Lung (tissue), 16 donors: ENCODE results near the gene SLA2. TPM values are rescaled to one million over a fixed set of nuclear protein-coding genes. Genes with fewer than 3 reads are reported as not detected.
"Not testable (repeated sequence)": the region's sequence is repeated elsewhere in the genome, so short reads cannot be mapped to it uniquely, and the experiment has no call there.

Experiments used
- ATAC-seq: fragments of 200-7000 bp; cut with Tn5 transposase; one replicate; pipeline ENCODE4 v1.9.1; 2020; ENCODE audit warnings: moderate number of reproducible peaks; ENCODE audit not compliant: insufficient read depth, low FRiP score
- DNase-seq, 3 donors: peaks; one replicate each; pipeline ENCODE4 v3.0.0-alpha.2; 2013 to 2017
- H3K27ac ChIP-seq, 2 donors: one replicate each; pipeline ENCODE4 v1.5.1; 2013; ENCODE audit warnings: mild to moderate bottlenecking in 2 of 2, moderate library complexity in 2 of 2, control low read depth in 1 of 2, inconsistent platforms in 1 of 2, low read depth in 1 of 2, low read length in 1 of 2
- H3K27me3 ChIP-seq, 3 donors: one replicate each; pipeline ENCODE4 v1.5.1; 2013; ENCODE audit warnings: low read length in 2 of 3; ENCODE audit not compliant: control insufficient read depth in 3 of 3, insufficient read depth in 3 of 3
- H3K36me3 ChIP-seq, 4 donors: one replicate each; pipeline ENCODE4 v1.5.1; 2013; ENCODE audit warnings: low read length in 4 of 4, mild to moderate bottlenecking in 1 of 4, moderate library complexity in 1 of 4; ENCODE audit not compliant: control insufficient read depth in 4 of 4, insufficient read depth in 4 of 4
- H3K4me1 ChIP-seq, 5 donors: one replicate each; pipeline ENCODE4 v1.5.1; 2013; ENCODE audit warnings: low read length in 5 of 5, mild to moderate bottlenecking in 2 of 5, moderate library complexity in 1 of 5; ENCODE audit not compliant: control insufficient read depth in 5 of 5, insufficient read depth in 5 of 5
- H3K4me3 ChIP-seq: one replicate; pipeline ENCODE4 v1.5.1; 2013; ENCODE audit warnings: mild to moderate bottlenecking, control low read depth, moderate library complexity
- H3K9ac ChIP-seq, 2 donors: one replicate each; pipeline ENCODE4 v1.5.1; 2013; ENCODE audit warnings: low read length in 2 of 2, control low read depth in 1 of 2; ENCODE audit not compliant: insufficient read depth in 1 of 2
- H3K9me3 ChIP-seq, 4 donors: one replicate each; pipeline ENCODE4 v1.5.1; 2013; ENCODE audit warnings: low read length in 3 of 4, mild to moderate bottlenecking in 1 of 4, moderate library complexity in 1 of 4; ENCODE audit not compliant: control insufficient read depth in 4 of 4, insufficient read depth in 3 of 4
- WGBS, 2 donors: extraction: QIAGEN DNeasy Blood & Tissue Kit; methylation state at CpG; one replicate each; pipeline ENCODE4 v1.1.7; 2013; 5-methylcytosine and 5-hydroxymethylcytosine counted together
- long read RNA-seq, 5 donors: transcript quantifications; one replicate each; lab custom pipeline, GENCODE V29; 2026
- polyA plus RNA-seq, 2 donors: library from polyadenylated mRNA; stranded (reverse); fragments of 200-250 nt; gene quantifications; one replicate each; pipeline ENCODE4 v1.2.1, GENCODE V29; 2013
- total RNA-seq, 2 donors: library from RNA; depleted of rRNA in 1 of 2; stranded (reverse); fragments of >200 nt in 1 of 2; gene quantifications; one replicate each; pipeline ENCODE4 v1.2.1, GENCODE V29; 2014 to 2021
- TF ChIP-seq, protein P1 (sequence below): IDR thresholded peaks from 2 replicates; pipeline ENCODE4 v1.5.1; 2012; ENCODE audit warnings: mild to moderate bottlenecking; ENCODE audit errors: control extremely low read depth, extremely low read depth
- donor health status: control.
- donor health status: control.
- donor health status: Bipolar disorder and iron deficiency.
- donor health status: healthy.
- donor health status: DM: yes; HTN: yes; CAD: no.

SLA2 gene, protein sequence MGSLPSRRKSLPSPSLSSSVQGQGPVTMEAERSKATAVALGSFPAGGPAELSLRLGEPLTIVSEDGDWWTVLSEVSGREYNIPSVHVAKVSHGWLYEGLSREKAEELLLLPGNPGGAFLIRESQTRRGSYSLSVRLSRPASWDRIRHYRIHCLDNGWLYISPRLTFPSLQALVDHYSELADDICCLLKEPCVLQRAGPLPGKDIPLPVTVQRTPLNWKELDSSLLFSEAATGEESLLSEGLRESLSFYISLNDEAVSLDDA
- total RNA-seq: 1 to 10 TPM; 1.6 to 1.8 TPM
- polyA plus RNA-seq: 1 to 10 TPM in 1 of 2 donors, under 1 TPM in 1; 0.87 to 1.6 TPM
- long read RNA-seq, donor 1: 0 reads
- long read RNA-seq, donor 2: 0 reads
- long read RNA-seq, donor 3: 0 reads
- long read RNA-seq, donor 4: 0 reads
- long read RNA-seq, donor 5: 0 reads

DNA sequence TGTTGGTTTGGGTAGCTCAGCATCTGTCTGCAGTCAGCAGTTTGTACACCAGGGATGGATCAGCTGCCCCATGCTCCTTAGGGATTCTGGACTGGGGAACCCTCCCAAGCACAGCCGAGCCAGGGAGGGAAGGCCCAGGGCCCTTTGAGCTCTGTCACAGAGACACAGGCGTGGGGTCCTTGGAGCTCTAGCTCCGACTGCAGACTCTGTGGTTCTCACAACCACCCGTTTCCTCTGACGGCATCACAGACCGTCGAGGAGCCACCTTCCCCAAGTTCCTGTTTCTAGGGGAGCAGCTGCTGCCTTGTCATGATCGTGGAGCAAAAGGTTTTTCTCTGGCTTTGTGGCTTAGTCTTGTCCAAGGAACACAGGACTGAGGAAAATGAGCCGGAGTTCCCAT is at the start of gene SLA2:
TSS of gene SLA2 (minus strand) at position 199 of the 400 bp plus-strand sequence. CDS start 4,861 bp downstream, outside the sequence.
- Histone ChIP-seq H3K36me3 (no peaks in the 10 kb centered on the region), H3K4me1 (no peaks in the 10 kb centered on the region), H3K9ac (no peak within 1 kb of the TSS), H3K9me3 (no peaks in the 10 kb centered on the region), H3K4me3 (no peak within 1 kb of the TSS), H3K27me3 (no peaks in the 10 kb centered on the region), H3K27ac (no peak within 1 kb of the TSS)
- peak in 1 of 3 donors; percentile 14 for DNase-seq
- TF ChIP-seq, protein P1, sequence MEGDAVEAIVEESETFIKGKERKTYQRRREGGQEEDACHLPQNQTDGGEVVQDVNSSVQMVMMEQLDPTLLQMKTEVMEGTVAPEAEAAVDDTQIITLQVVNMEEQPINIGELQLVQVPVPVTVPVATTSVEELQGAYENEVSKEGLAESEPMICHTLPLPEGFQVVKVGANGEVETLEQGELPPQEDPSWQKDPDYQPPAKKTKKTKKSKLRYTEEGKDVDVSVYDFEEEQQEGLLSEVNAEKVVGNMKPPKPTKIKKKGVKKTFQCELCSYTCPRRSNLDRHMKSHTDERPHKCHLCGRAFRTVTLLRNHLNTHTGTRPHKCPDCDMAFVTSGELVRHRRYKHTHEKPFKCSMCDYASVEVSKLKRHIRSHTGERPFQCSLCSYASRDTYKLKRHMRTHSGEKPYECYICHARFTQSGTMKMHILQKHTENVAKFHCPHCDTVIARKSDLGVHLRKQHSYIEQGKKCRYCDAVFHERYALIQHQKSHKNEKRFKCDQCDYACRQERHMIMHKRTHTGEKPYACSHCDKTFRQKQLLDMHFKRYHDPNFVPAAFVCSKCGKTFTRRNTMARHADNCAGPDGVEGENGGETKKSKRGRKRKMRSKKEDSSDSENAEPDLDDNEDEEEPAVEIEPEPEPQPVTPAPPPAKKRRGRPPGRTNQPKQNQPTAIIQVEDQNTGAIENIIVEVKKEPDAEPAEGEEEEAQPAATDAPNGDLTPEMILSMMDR: no peak
- WGBS, 2 donors: 20 to 38% methylated on average over 9 of the region's 9 CpGs
- ATAC-seq: no peak

DNA sequence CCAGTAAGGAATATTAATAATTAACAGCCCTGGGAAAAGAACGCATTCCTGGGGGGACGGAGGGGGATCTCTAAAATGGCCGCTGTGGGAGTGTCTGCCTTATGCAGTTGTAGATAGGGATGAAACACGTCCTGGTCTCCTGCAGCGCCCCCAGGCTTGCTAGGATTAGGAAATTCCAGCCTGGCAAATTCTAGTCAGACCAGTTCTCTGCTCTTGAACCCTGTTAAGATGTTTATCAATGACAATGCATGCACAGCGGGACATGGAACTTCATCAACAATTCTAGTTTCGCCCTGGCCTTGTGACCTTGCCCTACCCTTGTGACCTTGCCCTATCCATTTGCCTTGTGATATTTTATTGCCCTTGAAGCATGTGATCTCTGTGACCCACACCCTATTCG is 49.5 kb upstream of the SLA2 start:
- not testable (repeated sequence) for DNase-seq, H3K4me3 ChIP-seq, H3K9ac ChIP-seq, H3K27me3 ChIP-seq, H3K9me3 ChIP-seq, H3K36me3 ChIP-seq, H3K4me1 ChIP-seq, ATAC-seq, H3K27ac ChIP-seq
- 85 to 95% methylated on average over 8 of the region's 8 CpGs for WGBS, 2 donors

DNA sequence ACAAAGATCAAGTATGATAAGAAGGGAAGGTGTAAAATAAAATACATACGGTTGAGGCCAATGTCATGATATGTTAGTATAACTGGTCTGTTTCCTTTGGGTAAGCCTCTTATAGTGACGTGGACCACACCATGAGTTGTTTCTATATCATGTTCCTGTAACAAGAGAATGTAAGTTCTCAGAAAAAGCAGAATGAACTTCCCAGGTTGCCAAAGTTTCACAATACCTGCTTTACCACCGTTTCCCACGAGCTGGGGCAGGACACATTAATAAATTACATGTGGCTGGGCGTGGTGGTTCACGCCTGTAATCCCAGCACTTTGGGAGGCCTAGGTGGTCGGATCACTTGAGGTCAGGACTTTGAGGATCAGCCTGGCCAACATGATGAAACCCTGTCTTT is 42.6 kb upstream of the SLA2 start:
- TF ChIP-seq, protein P1: no peak

DNA sequence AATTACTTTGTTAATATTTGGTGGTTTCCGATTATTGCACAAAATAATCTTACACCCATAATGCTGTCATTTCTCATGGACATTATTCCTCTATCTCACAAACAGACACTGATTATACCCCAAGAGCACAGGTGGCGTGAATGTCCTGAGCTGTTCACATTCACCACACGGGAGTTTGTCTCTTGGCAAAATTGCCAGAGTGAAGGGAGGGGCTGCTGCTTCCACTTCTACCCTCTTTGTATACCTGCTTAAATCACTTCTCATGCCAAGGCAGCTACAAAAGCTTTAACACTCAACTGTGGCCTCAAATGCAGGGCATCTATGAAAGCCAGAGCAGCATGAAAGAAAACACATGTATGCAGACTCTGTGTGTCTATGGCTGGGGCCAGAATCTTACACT is 41.9 kb upstream of the SLA2 start:
- no peak overlapping the region for H3K27ac ChIP-seq
- H3K9ac ChIP-seq: no peak overlapping the region
- peaks cover 0 to 16% (median 9%) of the 10 kb centered on the region in 4 donors for H3K36me3 ChIP-seq
- 83 to 91% methylated on average over 3 of the region's 3 CpGs for WGBS, 2 donors
- no peaks in the 10 kb centered on the region for H3K27me3 ChIP-seq
- no peaks in the 10 kb centered on the region for H3K4me1 ChIP-seq
- no peak for DNase-seq
- H3K4me3 ChIP-seq: no peak overlapping the region
- TF ChIP-seq, protein P1: no peak
- H3K9me3 ChIP-seq: no peaks in the 10 kb centered on the region
- no peak for ATAC-seq

More for the DNA sequence above, 42.6 kb upstream of the SLA2 start:
- H3K27me3 ChIP-seq: no peaks in the 10 kb centered on the region
- no peak for DNase-seq
- no peaks in the 10 kb centered on the region for H3K4me1 ChIP-seq
- no peak overlapping the region for H3K4me3 ChIP-seq
- H3K27ac ChIP-seq: no peak overlapping the region
- no peak overlapping the region for H3K9ac ChIP-seq
- no peak for ATAC-seq
- H3K9me3 ChIP-seq: no peaks in the 10 kb centered on the region
- H3K36me3 ChIP-seq: peaks cover 0 to 16% (median 9%) of the 10 kb centered on the region in 4 donors
- WGBS, 2 donors: 66 to 84% methylated on average over 7 of the region's 7 CpGs
